ENCODE results near the gene HOXA4. TPM values are rescaled to one million over a fixed set of nuclear protein-coding genes. Genes with fewer than 3 reads are reported as not detected.

The HOXA4 gene
- total and polyA plus RNA-seq, 2 of the 4 experiments (the other 2 are of a cell fraction) = 0.36 to 8.0 TPM

DNA sequence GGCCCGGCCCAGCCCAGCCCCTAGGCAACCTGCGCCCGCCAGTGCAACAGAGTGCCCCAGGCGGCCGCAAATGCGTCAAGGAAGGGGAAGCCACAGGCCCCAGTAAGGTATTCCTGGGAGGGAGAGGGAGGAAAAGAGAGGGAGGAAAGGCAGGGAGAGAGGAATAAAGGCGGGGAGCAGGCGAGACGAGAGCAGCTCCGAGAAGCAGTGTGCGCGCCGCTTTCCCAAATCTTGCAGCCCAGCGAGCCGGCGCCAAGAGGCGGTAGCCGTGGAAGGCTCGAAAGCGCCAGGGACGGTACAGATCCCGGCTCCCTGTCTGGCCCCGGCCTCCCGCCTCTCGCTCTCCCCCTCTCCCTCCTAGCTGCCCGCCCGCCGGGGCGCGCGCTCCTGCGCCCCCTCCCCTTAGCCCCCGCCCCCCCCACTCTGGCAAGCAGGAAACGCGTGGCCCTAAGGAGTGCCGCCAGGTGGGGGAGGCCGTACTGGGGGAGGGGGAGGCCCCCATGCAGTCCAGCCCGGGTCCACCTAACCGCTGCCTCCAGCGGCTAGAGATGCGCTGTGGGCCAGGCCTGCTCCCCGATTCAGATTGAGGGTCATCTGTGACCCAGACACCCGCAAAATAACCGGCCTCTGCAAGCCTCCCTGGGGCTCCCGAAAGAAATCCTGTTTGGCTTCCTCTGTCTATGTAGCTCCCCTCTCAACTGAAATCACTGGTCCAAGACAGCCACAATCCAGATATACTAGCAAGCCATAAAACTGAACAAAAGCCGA lies 39.3 kb upstream of the HOXA4 start (continued):
- TF ChIP-seq, protein P1, sequence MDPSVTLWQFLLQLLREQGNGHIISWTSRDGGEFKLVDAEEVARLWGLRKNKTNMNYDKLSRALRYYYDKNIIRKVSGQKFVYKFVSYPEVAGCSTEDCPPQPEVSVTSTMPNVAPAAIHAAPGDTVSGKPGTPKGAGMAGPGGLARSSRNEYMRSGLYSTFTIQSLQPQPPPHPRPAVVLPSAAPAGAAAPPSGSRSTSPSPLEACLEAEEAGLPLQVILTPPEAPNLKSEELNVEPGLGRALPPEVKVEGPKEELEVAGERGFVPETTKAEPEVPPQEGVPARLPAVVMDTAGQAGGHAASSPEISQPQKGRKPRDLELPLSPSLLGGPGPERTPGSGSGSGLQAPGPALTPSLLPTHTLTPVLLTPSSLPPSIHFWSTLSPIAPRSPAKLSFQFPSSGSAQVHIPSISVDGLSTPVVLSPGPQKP (IDR thresholded peaks at IDR 0.05; ENCODE audit: borderline replicate concordance, low read depth, low read length) = no peak
- no peak for TF ChIP-seq POLR2A (IDR thresholded peaks at IDR 0.05; ENCODE audit: low read depth, low read length)
- no peak for TF ChIP-seq MXI1 (IDR thresholded peaks at IDR 0.05; ENCODE audit: borderline replicate concordance, low read depth, low read length)
- no peak for TF ChIP-seq RAD21 (IDR thresholded peaks at IDR 0.05; ENCODE audit: low read length)

Data from IMR-90 (cell line).